GM21447 (cell line): Measurements from ENCODE around the gene NINJ2.

Experiments
- ATAC-seq: cut with Tn5 transposase; IDR thresholded peaks from one replicate; pipeline ENCODE4 v1.9.1; 2021; ENCODE audit not compliant: unreplicated experiment

NINJ2 gene

GRCh38 chr12:617304-617915 is 45.8 kb downstream of the NINJ2 start:
- no peak for ATAC-seq

- no peak for ATAC-seq
These were observed 47.6 kb downstream of the NINJ2 start for GRCh38 chr12:615620-616019.

GRCh38 chr12:614411-614970 is 48.8 kb downstream of the NINJ2 start:
- ATAC-seq, result no peak

- no peak for ATAC-seq
These were observed 49.2 kb downstream of the NINJ2 start for GRCh38 chr12:613996-614395.

GRCh38 chr12:612886-613285 is 50.4 kb downstream of the NINJ2 start:
- no peak for ATAC-seq

GRCh38 chr12:612293-612692 is 51.0 kb downstream of the NINJ2 start:
- ATAC-seq, result no peak

GRCh38 chr12:611721-612120 is 51.5 kb downstream of the NINJ2 start:
- no peak for ATAC-seq

- no peak for ATAC-seq
These were observed 54.3 kb downstream of the NINJ2 start for GRCh38 chr12:608921-609320.

- no peak for ATAC-seq
These were observed 54.8 kb downstream of the NINJ2 start for GRCh38 chr12:608413-608812.

GRCh38 chr12:607541-608001 is 55.7 kb downstream of the NINJ2 start:
- ATAC-seq, result no peak

- ATAC-seq, result no peak
These were observed 58.3 kb downstream of the NINJ2 start for GRCh38 chr12:604956-605355.

- ATAC-seq, result no peak
These were observed 60.6 kb downstream of the NINJ2 start for GRCh38 chr12:602700-603068.

- no peak for ATAC-seq
These were observed 61.1 kb downstream of the NINJ2 start for GRCh38 chr12:601976-602699.

- ATAC-seq, result no peak
These were observed 63.5 kb downstream of the NINJ2 start for GRCh38 chr12:599756-600155.

- no peak for ATAC-seq
These were observed 65.2 kb downstream of the NINJ2 start for GRCh38 chr12:597926-598568.

GRCh38 chr12:593396-594270 is 69.6 kb downstream of the NINJ2 start:
- ATAC-seq, result no peak

- ATAC-seq, result no peak
These were observed 71.2 kb downstream of the NINJ2 start for GRCh38 chr12:592024-592505.

- no peak for ATAC-seq
These were observed 71.8 kb downstream of the NINJ2 start for GRCh38 chr12:591167-592023.

- no peak for ATAC-seq
These were observed 73.0 kb downstream of the NINJ2 start for GRCh38 chr12:590206-590750.

GRCh38 chr12:588646-589045 is 74.6 kb downstream of the NINJ2 start:
- no peak for ATAC-seq
